ENCODE data around the gene DPYD. TPM values are rescaled to one million over a fixed set of nuclear protein-coding genes. Genes with fewer than 3 reads are reported as not detected.

Gene DPYD
- total and polyA plus RNA-seq, 4 donors: 16.2 to 51.3 (median 29.1) TPM

DNA sequence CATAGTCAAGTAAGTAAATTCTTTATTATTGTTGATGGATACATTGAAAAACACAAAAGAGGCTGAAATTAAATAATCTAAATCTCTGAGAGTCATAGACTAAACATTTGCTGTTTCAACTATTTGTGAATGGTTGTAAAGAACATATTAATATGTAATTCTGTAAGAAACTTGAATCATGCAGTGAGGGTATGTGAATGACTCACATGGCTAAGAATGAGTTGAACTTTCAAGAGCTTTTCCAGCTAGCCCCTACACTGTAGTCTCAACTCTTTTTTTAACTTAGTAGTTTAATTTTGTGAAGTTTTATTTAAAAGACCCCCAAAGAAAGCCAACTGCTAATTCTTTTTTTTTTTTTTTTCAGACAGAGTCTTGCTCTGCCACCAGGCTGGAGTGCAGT lies 588.1 kb downstream of the DPYD start:
- DNase-seq: no peak
- Histone ChIP-seq H3K27me3 (ENCODE audit: control insufficient read depth in 1 of 2, insufficient read depth in 2 of 2, low read length in 1 of 2) (no peaks in the 10 kb centered on the region), H3K4me1 (ENCODE audit: control insufficient read depth in 1 of 2, insufficient read depth in 2 of 2, low read length in 2 of 2) (peaks cover 0 to 4% of the 10 kb centered on the region in 2 donors), H3K27ac (ENCODE audit: low read depth in 1 of 2, low read length in 2 of 2) (no peak overlapping the region), H3K4me3 (ENCODE audit: low read length in 2 of 2) (no peak overlapping the region), H3K36me3 (ENCODE audit: control insufficient read depth in 1 of 2, insufficient read depth in 2 of 2, low read length in 1 of 2) (no peaks in the 10 kb centered on the region), H3K9me3 (ENCODE audit: control insufficient read depth, low read length) (no peaks in the 10 kb centered on the region)
- no peak for ATAC-seq (ENCODE audit: low FRiP score)
- intact Hi-C loops (cut with DNase I): no loop called here

- intact Hi-C loops (cut with DNase I): no loop called here
- Histone ChIP-seq H3K4me1 (ENCODE audit: control insufficient read depth in 1 of 2, insufficient read depth in 2 of 2, low read length in 2 of 2) (peaks cover 0 to 4% of the 10 kb centered on the region in 2 donors), H3K9me3 (ENCODE audit: control insufficient read depth, low read length) (no peaks in the 10 kb centered on the region), H3K27ac (ENCODE audit: low read depth in 1 of 2, low read length in 2 of 2) (no peak overlapping the region), H3K36me3 (ENCODE audit: control insufficient read depth in 1 of 2, insufficient read depth in 2 of 2, low read length in 1 of 2) (no peaks in the 10 kb centered on the region), H3K27me3 (ENCODE audit: control insufficient read depth in 1 of 2, insufficient read depth in 2 of 2, low read length in 1 of 2) (no peaks in the 10 kb centered on the region), H3K4me3 (ENCODE audit: low read length in 2 of 2) (no peak overlapping the region)
- ATAC-seq (ENCODE audit: low FRiP score) (no peak), DNase-seq (no peak)
- 92 to 94% methylated on average over 8 of the region's 8 CpGs for WGBS, 2 donors
Observed at GRCh38 chr1:97331165-97331564, 589.7 kb downstream of the DPYD start.

- ATAC-seq (ENCODE audit: low FRiP score): no peak
- no peak for DNase-seq
- 45 to 53% methylated on average over 4 of the region's 4 CpGs for WGBS, 2 donors
- no peaks in the 10 kb centered on the region for H3K9me3 ChIP-seq (ENCODE audit: control insufficient read depth, low read length)
- H3K4me1 ChIP-seq (ENCODE audit: control insufficient read depth in 1 of 2, insufficient read depth in 2 of 2, low read length in 2 of 2): no peaks in the 10 kb centered on the region
- H3K36me3 ChIP-seq (ENCODE audit: control insufficient read depth in 1 of 2, insufficient read depth in 2 of 2, low read length in 1 of 2): no peaks in the 10 kb centered on the region
- H3K27me3 ChIP-seq (ENCODE audit: control insufficient read depth in 1 of 2, insufficient read depth in 2 of 2, low read length in 1 of 2): no peaks in the 10 kb centered on the region
- H3K4me3 ChIP-seq (ENCODE audit: low read length in 2 of 2): no peak overlapping the region
- intact Hi-C loops (cut with DNase I): no loop called here
- no peak overlapping the region for H3K27ac ChIP-seq (ENCODE audit: low read depth in 1 of 2, low read length in 2 of 2)
Observed at GRCh38 chr1:97314685-97315084, 606.1 kb downstream of the DPYD start.

- intact Hi-C loops (cut with DNase I): no loop called here
- DNase-seq: no peak
Observed at GRCh38 chr1:97308131-97308530, 612.7 kb downstream of the DPYD start.

DNA sequence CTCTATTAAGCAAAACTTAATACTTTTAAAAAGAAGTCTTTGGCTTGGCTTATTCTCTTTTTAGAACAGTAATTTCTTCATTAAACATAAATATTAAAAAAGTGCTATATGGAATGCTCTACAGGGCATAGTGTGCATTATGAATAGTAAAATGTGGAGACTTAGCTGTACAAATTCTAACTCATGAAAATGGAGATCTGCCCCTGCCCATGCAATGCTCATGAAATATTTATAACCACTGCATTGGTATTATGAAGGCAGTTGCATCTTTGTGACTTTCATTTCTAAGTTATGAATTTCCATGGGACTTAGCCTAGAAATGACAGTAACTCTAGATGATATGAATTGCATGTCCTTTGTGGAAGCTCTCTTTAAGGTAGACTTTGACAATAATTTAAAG lies 613.3 kb downstream of the DPYD start:
- H3K27ac ChIP-seq (ENCODE audit: low read depth in 1 of 2, low read length in 2 of 2): no peak overlapping the region
- no peak for DNase-seq
- intact Hi-C loops (cut with DNase I): no loop called here
- H3K36me3 ChIP-seq (ENCODE audit: control insufficient read depth in 1 of 2, insufficient read depth in 2 of 2, low read length in 1 of 2): peaks cover 0 to 1% of the 10 kb centered on the region in 2 donors
- ATAC-seq (ENCODE audit: low FRiP score): no peak
- H3K9me3 ChIP-seq (ENCODE audit: control insufficient read depth, low read length): no peaks in the 10 kb centered on the region
- H3K4me1 ChIP-seq (ENCODE audit: control insufficient read depth in 1 of 2, insufficient read depth in 2 of 2, low read length in 2 of 2): no peaks in the 10 kb centered on the region
- H3K4me3 ChIP-seq (ENCODE audit: low read length in 2 of 2): no peak overlapping the region
- H3K27me3 ChIP-seq (ENCODE audit: control insufficient read depth in 1 of 2, insufficient read depth in 2 of 2, low read length in 1 of 2): no peaks in the 10 kb centered on the region

More at GRCh38 chr1:97308131-97308530, 612.7 kb downstream of the DPYD start:
- Histone ChIP-seq H3K27me3 (ENCODE audit: control insufficient read depth in 1 of 2, insufficient read depth in 2 of 2, low read length in 1 of 2) (no peaks in the 10 kb centered on the region), H3K4me3 (ENCODE audit: low read length in 2 of 2) (no peak overlapping the region), H3K9me3 (ENCODE audit: control insufficient read depth, low read length) (no peaks in the 10 kb centered on the region), H3K27ac (ENCODE audit: low read depth in 1 of 2, low read length in 2 of 2) (no peak overlapping the region), H3K36me3 (ENCODE audit: control insufficient read depth in 1 of 2, insufficient read depth in 2 of 2, low read length in 1 of 2) (peaks cover 0 to 1% of the 10 kb centered on the region in 2 donors), H3K4me1 (ENCODE audit: control insufficient read depth in 1 of 2, insufficient read depth in 2 of 2, low read length in 2 of 2) (no peaks in the 10 kb centered on the region)
- ATAC-seq (ENCODE audit: low FRiP score): no peak
- 94 to 97% methylated on average over 1 of the region's 1 CpG for WGBS, 2 donors

GRCh38 chr1:97307151-97307550 lies 613.7 kb downstream of the DPYD start:
- Histone ChIP-seq H3K9me3 (ENCODE audit: control insufficient read depth, low read length) (no peaks in the 10 kb centered on the region), H3K27me3 (ENCODE audit: control insufficient read depth in 1 of 2, insufficient read depth in 2 of 2, low read length in 1 of 2) (no peaks in the 10 kb centered on the region), H3K27ac (ENCODE audit: low read depth in 1 of 2, low read length in 2 of 2) (no peak overlapping the region), H3K4me1 (ENCODE audit: control insufficient read depth in 1 of 2, insufficient read depth in 2 of 2, low read length in 2 of 2) (no peaks in the 10 kb centered on the region), H3K4me3 (ENCODE audit: low read length in 2 of 2) (no peak overlapping the region), H3K36me3 (ENCODE audit: control insufficient read depth in 1 of 2, insufficient read depth in 2 of 2, low read length in 1 of 2) (peaks cover 0 to 1% of the 10 kb centered on the region in 2 donors)
- intact Hi-C loops (cut with DNase I): no loop called here
- no peak for DNase-seq
- ATAC-seq (ENCODE audit: low FRiP score): no peak
- WGBS, 2 donors: 10 to 34% methylated on average over 2 of the region's 2 CpGs

GRCh38 chr1:97306504-97306903 lies 614.3 kb downstream of the DPYD start:
- Histone ChIP-seq H3K27me3 (ENCODE audit: control insufficient read depth in 1 of 2, insufficient read depth in 2 of 2, low read length in 1 of 2) (no peaks in the 10 kb centered on the region), H3K36me3 (ENCODE audit: control insufficient read depth in 1 of 2, insufficient read depth in 2 of 2, low read length in 1 of 2) (peaks cover 0 to 1% of the 10 kb centered on the region in 2 donors), H3K9me3 (ENCODE audit: control insufficient read depth, low read length) (no peaks in the 10 kb centered on the region), H3K4me3 (ENCODE audit: low read length in 2 of 2) (no peak overlapping the region), H3K27ac (ENCODE audit: low read depth in 1 of 2, low read length in 2 of 2) (no peak overlapping the region), H3K4me1 (ENCODE audit: control insufficient read depth in 1 of 2, insufficient read depth in 2 of 2, low read length in 2 of 2) (no peaks in the 10 kb centered on the region)
- ATAC-seq (ENCODE audit: low FRiP score) (no peak), DNase-seq (no peak)
- intact Hi-C loops (cut with DNase I): no loop called here

DNA sequence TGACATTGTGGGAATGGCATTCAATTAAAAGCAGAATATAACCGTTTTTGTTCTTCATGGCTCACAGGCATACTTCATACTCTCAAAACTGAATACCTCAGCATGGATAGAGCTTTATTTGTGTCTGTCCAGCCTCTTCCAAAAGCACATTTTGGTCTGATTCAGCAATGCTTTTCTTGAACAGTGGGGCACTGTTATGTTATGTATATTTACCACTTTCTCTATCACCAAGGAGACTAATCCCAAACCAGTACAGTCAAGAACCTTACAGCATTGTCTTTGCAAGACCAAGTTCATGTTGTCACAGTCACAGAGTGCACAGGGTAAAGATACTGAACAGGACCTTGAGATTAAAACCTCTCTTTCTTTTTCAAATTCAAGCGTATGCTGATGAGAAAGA lies 616.5 kb downstream of the DPYD start:
- H3K27me3 ChIP-seq (ENCODE audit: control insufficient read depth in 1 of 2, insufficient read depth in 2 of 2, low read length in 1 of 2): no peaks in the 10 kb centered on the region
- no peaks in the 10 kb centered on the region for H3K4me1 ChIP-seq (ENCODE audit: control insufficient read depth in 1 of 2, insufficient read depth in 2 of 2, low read length in 2 of 2)
- no peak overlapping the region for H3K4me3 ChIP-seq (ENCODE audit: low read length in 2 of 2)
- DNase-seq (no peak), ATAC-seq (ENCODE audit: low FRiP score) (no peak)
- intact Hi-C loops (cut with DNase I): no loop called here
- H3K36me3 ChIP-seq (ENCODE audit: control insufficient read depth in 1 of 2, insufficient read depth in 2 of 2, low read length in 1 of 2): peaks cover 0 to 1% of the 10 kb centered on the region in 2 donors
- WGBS, 2 donors: 52 to 70% methylated on average over 2 of the region's 2 CpGs
- H3K27ac ChIP-seq (ENCODE audit: low read depth in 1 of 2, low read length in 2 of 2): no peak overlapping the region
- H3K9me3 ChIP-seq (ENCODE audit: control insufficient read depth, low read length): no peaks in the 10 kb centered on the region

- Histone ChIP-seq H3K4me1 (ENCODE audit: control insufficient read depth in 1 of 2, insufficient read depth in 2 of 2, low read length in 2 of 2) (no peaks in the 10 kb centered on the region), H3K27me3 (ENCODE audit: control insufficient read depth in 1 of 2, insufficient read depth in 2 of 2, low read length in 1 of 2) (no peaks in the 10 kb centered on the region), H3K27ac (ENCODE audit: low read depth in 1 of 2, low read length in 2 of 2) (no peak overlapping the region), H3K36me3 (ENCODE audit: control insufficient read depth in 1 of 2, insufficient read depth in 2 of 2, low read length in 1 of 2) (no peaks in the 10 kb centered on the region), H3K4me3 (ENCODE audit: low read length in 2 of 2) (no peak overlapping the region), H3K9me3 (ENCODE audit: control insufficient read depth, low read length) (no peaks in the 10 kb centered on the region)
- intact Hi-C loops (cut with DNase I): no loop called here
- ATAC-seq (ENCODE audit: low FRiP score): no peak
- 64 to 78% methylated on average over 1 of the region's 1 CpG for WGBS, 2 donors
- no peak for DNase-seq
Observed at GRCh38 chr1:97298966-97299365, 621.9 kb downstream of the DPYD start.
